Activated naive CD4-positive, alpha-beta T cell treated with anti-CD3 and anti-CD28 coated beads for 36 hours (primary cell): ENCODE measurements around the gene OXCT2. TPM values are rescaled to one million over a fixed set of nuclear protein-coding genes. Genes with fewer than 3 reads are reported as not detected.
A peak's percentile ranks its signal among the peaks of the same experiment; 100 is the strongest.
"Not testable (repeated sequence)": the region's sequence is repeated elsewhere in the genome, so short reads cannot be mapped to it uniquely, and the experiment has no call there.

Experiments used
- CTCF ChIA-PET: fragments of 350-600 bp; sonication (Branson Sonifier 250); formaldehyde crosslinking; loops from one replicate; lab custom pipeline; 2021; ENCODE audit warnings: antibody characterized with exemption; lab: Charles Lee
- DNase-seq: peaks from one replicate; pipeline ENCODE4 v3.0.0-alpha.2; 2020
- H3K27ac Mint-ChIP-seq: one replicate; pipeline ENCODE4 v1.8.0; 2021; ENCODE audit warnings: mild to moderate bottlenecking, mixed read lengths
- H3K27me3 Mint-ChIP-seq: one replicate; pipeline ENCODE4 v1.8.0; 2021; ENCODE audit warnings: low read depth, mixed read lengths
- H3K36me3 Mint-ChIP-seq: one replicate; pipeline ENCODE4 v1.8.0; 2021; ENCODE audit warnings: low read depth, mixed read lengths
- H3K4me1 Mint-ChIP-seq: one replicate; pipeline ENCODE4 v1.8.0; 2021; ENCODE audit warnings: low read depth, mixed read lengths
- H3K4me3 Mint-ChIP-seq: one replicate; pipeline ENCODE4 v1.8.0; 2021; ENCODE audit warnings: mild to moderate bottlenecking, moderate library complexity, mixed read lengths
- H3K9me3 Mint-ChIP-seq: one replicate; pipeline ENCODE4 v1.8.0; 2021; ENCODE audit warnings: mixed read lengths
- intact Hi-C: fragments of 100-400 bp; cut with micrococcal nuclease; formaldehyde crosslinking; loops from one replicate; pipeline ENCODE4 v1.15.1; 2023
- total RNA-seq, 2 experiments: library from RNA; stranded (reverse); gene quantifications; one replicate each; pipeline ENCODE4 v1.2.3, GENCODE V29; 2021

OXCT2 gene
- total RNA-seq, 2 experiments from 2014 or later: 0.52 to 0.67 TPM

DNA sequence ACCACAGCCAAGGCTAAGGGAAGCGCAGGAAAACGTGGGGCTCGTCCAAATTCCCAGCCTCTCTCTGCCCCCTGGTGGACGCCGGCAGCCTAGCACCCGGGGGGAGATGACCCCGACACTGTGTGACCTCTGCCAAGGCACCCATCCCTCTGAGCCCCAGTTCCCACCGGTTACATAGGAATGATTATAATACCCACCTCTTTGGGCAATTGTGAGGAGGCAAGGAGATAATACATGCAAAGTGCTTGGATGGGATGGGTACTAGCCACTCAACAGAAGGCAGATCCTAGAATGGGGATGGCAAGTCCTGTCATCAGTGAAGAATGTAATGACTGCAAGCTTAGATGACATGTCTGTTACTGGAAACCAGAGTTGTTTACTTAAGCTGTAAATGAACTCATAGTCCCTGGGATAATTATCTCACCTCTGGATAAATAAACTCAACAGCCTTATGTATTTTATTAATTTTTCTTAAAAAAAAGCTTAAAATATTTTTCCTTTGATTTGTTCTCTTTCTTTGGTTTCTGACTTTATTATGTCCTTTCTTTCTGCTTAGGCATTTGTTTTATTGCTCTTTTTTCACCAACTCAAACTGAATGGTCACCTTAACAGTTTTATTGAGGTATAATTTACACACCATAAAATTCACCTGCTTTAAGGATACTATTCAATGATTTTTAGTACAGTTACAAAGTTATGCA, 28.8 kb upstream of the OXCT2 start:
- H3K4me1 Mint-ChIP-seq: peaks cover 13% of the 10 kb centered on the region
- no peaks in the 10 kb centered on the region for H3K27me3 Mint-ChIP-seq
- peak overlapping the region; percentile 54 for H3K27ac Mint-ChIP-seq
- intact Hi-C loops: loop anchor here (1.0 to 10.0 kb wide), 4 partner anchors 45 to 194 kb away; partner anchors contain the start of gene PPIE
- H3K9me3 Mint-ChIP-seq: no peaks in the 10 kb centered on the region
- DNase-seq: peak; percentile 81
- CTCF ChIA-PET: interaction anchor here (0.6 to 2.2 kb wide), 18 partner anchors 9 to 191 kb away, joined by 3 to 9 read pairs (median 5); partner anchors contain the start of gene PPIE
- H3K36me3 Mint-ChIP-seq: no peaks in the 10 kb centered on the region
- peak overlapping the region; percentile 61 for H3K4me3 Mint-ChIP-seq

DNA sequence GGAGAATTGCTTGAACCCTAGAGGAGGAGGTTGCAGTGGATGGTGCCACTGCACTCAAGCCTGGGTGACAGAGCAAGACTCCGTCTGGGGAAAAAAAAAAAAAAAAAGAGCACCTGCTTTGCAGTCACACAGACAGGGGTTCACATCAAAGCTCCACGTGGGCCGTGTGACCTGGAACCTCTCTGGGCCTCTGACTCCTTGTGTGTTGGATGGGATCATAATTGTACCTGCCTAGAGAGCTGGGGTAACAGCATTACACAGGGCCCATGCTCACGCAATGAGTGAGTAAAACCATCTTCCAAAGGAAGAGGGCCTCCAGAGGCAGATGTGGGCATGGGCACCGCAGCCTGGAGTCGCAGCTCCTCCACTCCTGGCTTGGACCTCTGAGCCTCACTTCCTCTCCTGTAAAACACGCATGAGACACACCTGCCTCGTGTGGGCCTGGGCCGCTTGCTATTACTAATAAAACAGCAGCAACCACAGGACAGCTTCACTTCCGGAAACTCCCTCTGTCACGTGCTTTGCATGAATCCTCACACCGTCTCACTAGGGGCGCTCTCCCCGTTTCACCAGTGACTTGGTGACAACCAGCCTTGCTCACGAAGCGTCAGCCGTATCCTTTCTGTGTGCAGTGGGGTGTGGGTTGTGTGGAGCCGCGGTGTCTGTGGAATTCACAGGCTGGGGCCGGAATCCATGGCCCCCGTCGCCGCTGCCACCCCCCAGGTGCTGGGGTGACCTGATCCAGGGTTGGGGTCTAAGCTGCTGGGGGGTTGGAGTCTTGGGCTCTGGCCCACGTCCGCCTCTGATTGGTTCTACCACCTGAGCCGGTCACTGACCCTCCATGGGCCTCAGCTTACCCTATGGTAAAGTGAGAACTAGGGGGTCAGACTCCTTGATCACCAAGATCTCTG, 28.0 kb upstream of the OXCT2 start:
- H3K27me3 Mint-ChIP-seq, H3K36me3 Mint-ChIP-seq, H3K9me3 Mint-ChIP-seq: not testable (repeated sequence)
- Mint-ChIP-seq H3K27ac (peak overlapping the region; percentile 54), H3K4me1 (peaks cover 13% of the 10 kb centered on the region), H3K4me3 (peak overlapping the region; percentile 61)
- peak; percentile 95 for DNase-seq
- CTCF ChIA-PET: interaction anchor here (0.6 to 2.2 kb wide), 24 partner anchors 10 to 803 kb away, joined by 3 to 10 read pairs (median 4); partner anchors contain the start of genes BMP8B and PPIE
- intact Hi-C loops: loop anchor here (1.0 to 10.0 kb wide), 3 partner anchors 64 to 193 kb away; partner anchors contain the start of gene PPIE

DNA sequence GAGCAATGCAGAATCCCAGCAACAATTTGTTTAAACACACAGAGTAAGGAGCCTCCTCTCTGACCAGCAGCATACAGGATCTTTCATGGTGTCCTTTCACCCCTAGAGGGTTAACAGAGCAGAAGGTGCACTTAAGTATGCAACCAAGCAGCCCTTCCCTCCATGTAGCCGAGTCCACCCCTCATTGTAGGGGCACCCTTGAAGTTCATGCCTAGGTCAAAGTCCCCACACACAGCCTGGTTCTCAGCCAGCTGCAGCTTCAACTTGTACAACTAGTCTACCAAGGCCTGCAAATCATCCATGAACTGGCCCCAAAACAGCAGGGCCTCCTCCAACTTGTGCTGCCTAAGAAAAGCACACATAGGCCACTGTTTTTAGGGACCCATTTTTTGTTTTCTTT, 24.5 kb upstream of the OXCT2 start:
- DNase-seq: no peak
- intact Hi-C loops: loop anchor here (10.0 kb wide), 1 partner anchor 61 kb away; the partner anchor contains the start of gene PPIE
- H3K4me1 Mint-ChIP-seq: peaks cover 13% of the 10 kb centered on the region
- H3K27me3 Mint-ChIP-seq: peaks cover 10% of the 10 kb centered on the region
- H3K9me3 Mint-ChIP-seq: no peaks in the 10 kb centered on the region
- H3K4me3 Mint-ChIP-seq: no peak overlapping the region
- H3K27ac Mint-ChIP-seq: no peak overlapping the region
- H3K36me3 Mint-ChIP-seq: no peaks in the 10 kb centered on the region
- CTCF ChIA-PET: interaction anchor here (0.7 kb wide), 1 partner anchor 14 kb away, joined by 5 read pairs; no protein-coding TSS in a partner anchor

DNA sequence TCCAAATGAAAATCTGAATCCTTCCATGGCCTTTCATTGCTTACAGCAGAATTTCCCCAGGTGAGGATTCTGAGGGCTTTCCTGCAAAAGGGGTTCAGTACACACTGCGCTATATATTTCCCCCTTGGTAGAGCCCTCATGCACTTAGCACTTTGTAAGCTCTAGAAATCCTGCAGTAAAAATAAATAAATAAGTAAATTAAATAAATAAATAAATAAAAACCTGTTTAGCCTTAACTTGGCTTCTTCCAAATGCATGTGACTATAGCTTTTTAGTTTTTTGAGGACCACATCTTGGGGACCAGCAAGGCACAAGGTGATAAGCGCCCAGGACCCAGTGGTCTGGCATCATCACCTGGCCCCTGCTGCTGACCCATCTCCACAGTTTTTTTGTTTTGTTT, 20.7 kb upstream of the OXCT2 start:
- CTCF ChIA-PET: no interaction called here
- no peak overlapping the region for H3K27ac Mint-ChIP-seq
- no peaks in the 10 kb centered on the region for H3K9me3 Mint-ChIP-seq
- no peaks in the 10 kb centered on the region for H3K36me3 Mint-ChIP-seq
- H3K4me1 Mint-ChIP-seq: peaks cover 2% of the 10 kb centered on the region
- DNase-seq: no peak
- H3K4me3 Mint-ChIP-seq: no peak overlapping the region
- H3K27me3 Mint-ChIP-seq: peaks cover 28% of the 10 kb centered on the region
- intact Hi-C loops: loop anchor here (10.0 kb wide), 1 partner anchor 57 kb away; the partner anchor contains the start of gene PPIE

DNA sequence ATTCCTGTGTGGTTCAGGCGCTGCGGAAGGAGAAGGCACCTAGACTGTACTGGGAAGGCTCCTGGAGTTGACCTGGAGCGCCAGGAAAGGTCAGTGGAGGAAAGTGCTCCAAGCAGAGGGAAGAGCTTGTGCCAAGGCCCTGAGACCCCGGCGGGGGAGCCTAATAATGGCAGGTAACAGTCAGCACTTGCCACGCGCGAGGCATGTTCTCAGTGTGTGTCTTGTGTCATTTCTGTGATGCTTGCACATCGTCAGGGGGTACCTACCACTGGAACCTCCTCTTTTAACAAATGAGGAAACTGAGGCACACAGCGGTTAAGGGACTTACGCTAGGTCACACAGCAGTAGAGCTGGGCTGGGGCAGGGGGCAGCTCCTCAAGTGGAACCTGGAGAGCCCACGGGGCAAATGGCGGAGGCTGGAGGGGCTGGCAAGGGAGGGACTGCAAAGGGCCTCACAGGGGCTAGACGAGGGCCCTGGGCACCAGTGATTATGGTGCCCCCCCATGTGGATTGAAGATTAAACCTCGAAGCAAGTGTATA, 18.5 kb upstream of the OXCT2 start:
- intact Hi-C loops: loop anchor here (10.0 kb wide), 1 partner anchor 55 kb away; the partner anchor contains the start of gene PPIE
- CTCF ChIA-PET: interaction anchor here (0.6 to 1.2 kb wide), 2 partner anchors 9 to 289 kb away, joined by 3 to 5 read pairs; no protein-coding TSS in a partner anchor
- DNase-seq: no peak
- Mint-ChIP-seq H3K36me3 (no peaks in the 10 kb centered on the region), H3K4me3 (peak overlapping the region; percentile 63), H3K9me3 (no peaks in the 10 kb centered on the region), H3K4me1 (no peaks in the 10 kb centered on the region), H3K27ac (no peak overlapping the region), H3K27me3 (peaks cover 28% of the 10 kb centered on the region)

DNA sequence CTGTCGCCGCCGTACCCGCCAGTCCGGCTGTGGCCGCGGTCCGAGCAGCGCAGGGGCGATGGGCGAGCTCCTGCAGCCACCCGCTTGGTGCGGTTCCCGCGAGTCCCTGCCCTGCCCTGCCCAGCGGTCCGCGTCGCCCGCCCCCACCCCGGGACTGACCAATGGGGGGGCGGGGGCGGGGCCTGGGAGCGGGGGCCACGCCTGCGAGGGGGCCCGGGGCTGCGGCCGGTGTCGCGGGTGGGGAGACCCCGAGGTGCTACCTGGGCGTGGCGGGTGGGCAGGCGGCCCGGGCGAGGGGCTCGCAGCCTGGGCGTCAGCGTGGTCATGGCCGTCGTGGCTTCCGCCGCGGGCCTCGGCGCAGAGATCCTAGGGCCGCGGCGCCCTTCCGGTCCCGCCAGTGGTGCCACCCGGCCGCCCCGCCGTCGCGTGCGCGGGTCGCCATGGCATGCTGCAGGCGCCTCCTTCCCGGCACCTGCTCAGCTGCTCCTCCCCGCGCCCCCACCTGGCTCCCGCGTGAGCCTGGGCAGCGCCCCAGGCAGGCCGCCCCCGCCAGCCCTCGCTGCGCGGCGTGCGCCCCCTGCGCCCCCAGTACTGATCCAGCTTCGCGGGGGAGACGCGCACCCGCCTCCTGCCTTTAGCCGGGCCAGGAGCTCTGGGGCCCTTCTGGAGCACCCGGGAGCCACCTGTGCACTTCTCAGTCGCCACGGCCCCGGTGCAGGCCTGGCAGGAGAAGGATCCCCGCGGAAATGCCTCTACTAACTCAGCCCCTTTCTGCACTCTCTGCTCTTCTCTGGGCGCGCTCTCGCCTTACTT, 17.8 kb upstream of the OXCT2 start, which contains the start of gene BMP8B:
TSS of gene BMP8B (minus strand) at position 108 of the 813 bp plus-strand sequence. CDS start 380 bp downstream, outside the sequence.
- H3K4me1 Mint-ChIP-seq: no peaks in the 10 kb centered on the region
- H3K27me3 Mint-ChIP-seq: peaks cover 28% of the 10 kb centered on the region
- H3K9me3 Mint-ChIP-seq: no peaks in the 10 kb centered on the region
- H3K27ac Mint-ChIP-seq: no peak within 1 kb of the TSS
- H3K36me3 Mint-ChIP-seq: no peaks in the 10 kb centered on the region
- peak; percentile 42 for DNase-seq
- peak within 1 kb of the TSS; percentile 63 for H3K4me3 Mint-ChIP-seq
- intact Hi-C loops: no loop called here
- CTCF ChIA-PET: interaction anchor here (0.6 to 1.2 kb wide), 2 partner anchors 10 to 290 kb away, joined by 3 to 5 read pairs; no protein-coding TSS in a partner anchor

DNA sequence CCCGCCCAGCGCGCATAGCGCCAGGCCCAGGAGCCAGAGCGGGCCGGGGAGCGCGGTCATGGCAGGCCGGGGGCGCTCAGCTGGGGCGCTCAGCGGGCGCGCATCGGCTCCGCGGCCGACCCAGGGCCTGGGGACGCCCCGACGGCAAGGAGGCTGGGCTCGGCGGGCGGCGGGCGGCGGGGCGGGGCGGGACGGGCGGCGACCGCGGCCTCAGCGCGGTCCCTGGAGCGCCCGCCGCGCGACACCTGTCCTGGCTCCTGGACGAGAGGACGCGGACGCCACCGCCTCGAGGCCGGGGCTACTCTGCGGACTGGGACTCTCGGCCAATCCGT, 17.2 kb upstream of the OXCT2 start:
- no peak for DNase-seq
- intact Hi-C loops: no loop called here
- CTCF ChIA-PET: no interaction called here
- Mint-ChIP-seq H3K27ac (no peak overlapping the region), H3K27me3 (peaks cover 28% of the 10 kb centered on the region), H3K4me3 (no peak overlapping the region), H3K36me3 (no peaks in the 10 kb centered on the region), H3K9me3 (no peaks in the 10 kb centered on the region), H3K4me1 (no peaks in the 10 kb centered on the region)

DNA sequence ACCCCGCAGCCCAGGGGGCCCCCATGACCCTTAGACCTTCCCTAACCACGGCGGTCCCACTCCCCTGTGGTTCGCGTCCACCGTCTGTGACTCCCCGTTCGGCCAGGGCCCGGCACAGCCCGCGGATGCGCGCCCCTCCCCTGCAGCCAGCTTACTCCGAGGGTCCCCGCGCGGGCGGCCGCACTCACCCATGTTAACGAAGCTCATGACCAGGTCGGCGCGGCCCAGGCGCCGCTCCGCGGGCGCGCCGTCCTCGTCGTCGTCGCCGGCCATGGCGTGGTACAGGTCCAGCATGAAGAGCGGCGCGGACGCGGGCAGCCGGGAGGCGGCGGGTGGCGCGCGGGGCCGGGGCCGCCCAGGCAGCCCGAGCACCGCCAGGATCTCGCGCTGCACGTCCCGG, 16.8 kb upstream of the OXCT2 start:
- peaks cover 28% of the 10 kb centered on the region for H3K27me3 Mint-ChIP-seq
- CTCF ChIA-PET: not testable (repeated sequence)
- H3K4me3 Mint-ChIP-seq: peak overlapping the region; percentile 24

DNA sequence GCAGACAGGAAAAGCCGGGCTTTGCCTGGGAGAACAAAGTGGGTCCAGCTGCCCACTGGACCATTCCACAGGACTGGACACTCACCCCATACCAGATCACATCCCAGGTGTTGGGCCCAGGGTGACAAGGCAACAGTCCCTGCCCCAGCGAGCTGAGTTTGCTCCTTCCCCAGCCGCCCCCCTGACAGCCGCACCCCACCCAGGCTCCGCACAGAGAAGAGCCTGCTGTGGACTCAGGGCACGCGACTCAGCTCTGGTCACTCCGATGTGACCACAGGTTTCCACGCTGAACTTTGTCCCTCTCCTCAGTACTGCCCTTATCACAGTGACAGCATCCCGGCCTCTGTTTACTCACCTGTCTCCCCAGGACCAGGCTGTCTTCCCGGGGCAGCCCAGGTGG, 16.3 kb upstream of the OXCT2 start:
- Mint-ChIP-seq H3K27me3 (peaks cover 26% of the 10 kb centered on the region), H3K4me3 (peak overlapping the region; percentile 49), H3K36me3 (no peaks in the 10 kb centered on the region), H3K27ac (no peak overlapping the region), H3K4me1 (no peaks in the 10 kb centered on the region), H3K9me3 (no peaks in the 10 kb centered on the region)
- intact Hi-C loops: no loop called here
- no peak for DNase-seq
- CTCF ChIA-PET: interaction anchor here (0.5 kb wide), 1 partner anchor 19 kb away, joined by 3 read pairs; no protein-coding TSS in a partner anchor

More for the DNA sequence above, 16.8 kb upstream of the OXCT2 start:
- H3K4me1 Mint-ChIP-seq, H3K27ac Mint-ChIP-seq, DNase-seq, H3K36me3 Mint-ChIP-seq, H3K9me3 Mint-ChIP-seq, intact Hi-C loops: not testable (repeated sequence)

DNA sequence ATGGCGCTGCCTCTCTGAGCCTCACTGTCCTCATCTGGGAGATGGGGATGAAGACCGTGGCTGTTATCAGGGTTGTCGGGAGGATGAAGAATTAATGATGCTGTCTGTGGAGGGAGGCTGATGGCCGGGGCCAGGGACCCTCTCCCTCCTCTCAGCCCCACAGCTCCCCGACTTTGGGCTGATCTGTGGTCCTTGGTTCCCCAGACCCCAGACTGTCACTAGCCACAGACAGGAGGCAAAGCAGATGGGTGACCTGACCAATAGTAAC, 15.9 kb upstream of the OXCT2 start:
- DNase-seq, H3K36me3 Mint-ChIP-seq, H3K9me3 Mint-ChIP-seq, H3K27ac Mint-ChIP-seq, H3K4me3 Mint-ChIP-seq, H3K4me1 Mint-ChIP-seq, intact Hi-C loops: not testable (repeated sequence)
- H3K27me3 Mint-ChIP-seq: peaks cover 26% of the 10 kb centered on the region
- CTCF ChIA-PET: interaction anchor here (0.5 kb wide), 1 partner anchor 19 kb away, joined by 3 read pairs; no protein-coding TSS in a partner anchor

DNA sequence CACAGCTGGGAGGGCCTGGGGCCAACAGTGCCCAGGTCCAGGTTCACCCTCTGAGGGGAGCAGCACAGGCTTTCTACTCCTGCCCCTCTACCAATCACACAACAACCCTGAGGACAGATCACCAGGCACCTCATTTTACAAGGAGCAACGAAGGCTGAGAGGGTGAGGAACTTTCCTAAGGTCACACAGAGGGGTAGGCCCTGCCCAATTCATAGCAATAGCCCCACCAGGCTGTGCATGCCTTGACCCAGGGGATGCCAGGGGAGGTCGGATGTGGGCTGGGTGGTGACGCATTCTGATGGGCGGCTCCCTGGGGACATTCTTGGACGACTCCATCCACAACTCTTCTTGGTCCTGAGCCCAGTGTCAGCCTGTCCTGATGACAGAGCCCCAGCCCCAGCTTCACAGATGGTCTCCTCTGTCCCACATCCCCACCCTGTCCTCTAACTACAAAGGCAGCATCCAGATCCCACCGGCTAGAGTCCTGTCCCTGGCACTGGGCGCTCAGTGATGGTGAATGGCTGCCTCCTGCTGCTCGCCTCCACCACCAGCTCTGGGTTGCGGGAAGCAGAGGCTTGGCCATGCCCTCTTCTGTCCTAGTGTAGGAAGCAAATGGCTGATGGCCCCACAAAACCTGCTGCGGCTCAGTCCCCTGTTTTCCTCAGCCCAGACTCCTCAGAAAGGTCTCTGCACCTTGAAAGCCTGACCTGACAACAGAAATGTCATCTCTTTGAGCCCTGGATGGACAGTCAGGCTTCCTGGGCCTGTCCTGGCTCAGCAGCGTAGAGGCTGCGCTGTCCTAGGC, 15.4 kb upstream of the OXCT2 start:
- H3K4me3 Mint-ChIP-seq, H3K4me1 Mint-ChIP-seq, H3K9me3 Mint-ChIP-seq, DNase-seq, intact Hi-C loops, H3K27ac Mint-ChIP-seq, H3K36me3 Mint-ChIP-seq: not testable (repeated sequence)
- CTCF ChIA-PET: interaction anchor here (0.5 to 0.6 kb wide), 2 partner anchors 9 to 20 kb away, joined by 3 read pairs; no protein-coding TSS in a partner anchor
- H3K27me3 Mint-ChIP-seq: peaks cover 25% of the 10 kb centered on the region
